ENCODE data around the gene ERBB3.
A peak's percentile ranks its signal among the peaks of the same experiment; 100 is the strongest.
"Not testable (repeated sequence)": the region's sequence is repeated elsewhere in the genome, so short reads cannot be mapped to it uniquely, and the experiment has no call there.

The ERBB3 gene

DNA sequence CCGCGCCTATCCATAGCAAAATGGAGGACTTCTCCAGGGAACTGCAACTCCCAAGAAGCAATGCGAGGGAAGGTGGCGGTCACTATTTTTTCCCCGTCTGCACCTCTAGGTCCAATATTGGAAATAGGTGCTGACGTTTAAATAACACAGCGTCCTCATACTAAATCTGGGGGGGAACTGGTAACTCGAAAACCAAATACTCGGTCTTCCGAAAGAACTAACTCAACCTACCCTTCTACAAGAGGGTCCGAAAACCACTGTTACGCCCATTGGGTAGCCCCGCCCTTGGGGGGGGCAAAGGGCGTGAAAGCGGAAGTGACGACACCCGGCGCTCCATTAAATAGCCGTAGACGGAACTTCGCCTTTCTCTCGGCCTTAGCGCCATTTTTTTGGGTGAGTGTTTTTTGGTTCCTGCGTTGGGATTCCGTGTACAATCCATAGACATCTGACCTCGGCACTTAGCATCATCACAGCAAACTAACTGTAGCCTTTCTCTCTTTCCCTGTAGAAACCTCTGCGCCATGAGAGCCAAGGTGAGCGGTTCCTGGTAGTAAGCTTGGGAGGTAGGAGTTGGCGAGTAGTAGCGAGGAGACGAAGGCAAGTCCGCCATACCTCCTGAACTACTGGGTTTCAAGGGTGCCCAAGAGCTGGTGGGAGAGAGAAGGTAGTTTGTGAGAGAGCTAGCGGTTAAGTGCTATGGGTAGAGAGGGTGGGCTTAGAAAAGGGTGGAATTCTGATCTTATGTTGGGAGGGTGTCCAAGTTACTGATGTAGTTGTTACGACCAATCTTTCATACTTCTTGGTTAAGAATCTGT, 36.5 kb downstream of the ERBB3 start, which contains the start of gene RPL41:
RPL41 (plus strand) TSS at position 367 of the 815 bp plus-strand sequence.
- DNase-seq (ENCODE audit: low read depth): peak; percentile 89

- not testable (repeated sequence) for DNase-seq (ENCODE audit: low read depth)
Observed at GRCh38 chr12:56117082-56117706, 37.2 kb downstream of the ERBB3 start.

GRCh38 chr12:56117778-56118687, 38.1 kb downstream of the ERBB3 start, which contains the start of gene ZC3H10:
ZC3H10 (plus strand) TSS chr12:56118266; CDS start chr12:56120563, 2,297 bp downstream.
- peak; percentile 100 for DNase-seq (ENCODE audit: low read depth)

GRCh38 chr12:56118688-56119357, 38.9 kb downstream of the ERBB3 start:
- no peak for DNase-seq (ENCODE audit: low read depth)

- DNase-seq (ENCODE audit: low read depth): peak; percentile 92
Observed at GRCh38 chr12:56119361-56119796, 39.4 kb downstream of the ERBB3 start.

DNA sequence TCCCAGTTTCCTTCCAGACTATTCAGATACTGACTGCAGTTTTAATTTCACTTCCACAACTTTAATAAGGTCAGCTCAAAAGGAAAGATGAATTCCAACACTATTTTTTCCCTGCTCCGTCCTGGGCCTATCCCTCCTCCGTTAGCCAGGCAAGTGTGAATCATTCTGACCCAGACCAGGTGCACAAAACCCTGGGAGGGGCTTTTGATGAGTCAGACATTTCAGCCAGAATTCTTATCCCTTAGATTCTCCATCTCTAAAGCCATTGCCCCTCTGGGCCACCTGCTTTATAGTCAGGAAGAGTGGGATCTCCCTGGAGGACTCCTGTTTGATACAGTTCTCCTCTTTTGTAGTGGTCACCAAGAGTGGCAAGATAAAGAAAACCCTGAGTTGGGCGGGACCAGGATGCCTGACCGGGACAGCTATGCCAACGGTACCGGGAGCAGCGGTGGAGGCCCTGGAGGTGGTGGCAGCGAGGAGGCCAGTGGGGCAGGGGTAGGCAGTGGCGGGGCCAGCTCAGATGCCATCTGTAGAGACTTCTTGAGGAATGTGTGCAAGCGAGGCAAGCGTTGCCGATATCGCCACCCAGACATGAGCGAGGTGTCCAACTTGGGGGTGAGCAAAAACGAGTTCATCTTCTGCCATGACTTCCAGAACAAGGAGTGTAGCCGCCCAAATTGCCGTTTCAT, 40.3 kb downstream of the ERBB3 start:
- DNase-seq (ENCODE audit: low read depth): no peak

DNA sequence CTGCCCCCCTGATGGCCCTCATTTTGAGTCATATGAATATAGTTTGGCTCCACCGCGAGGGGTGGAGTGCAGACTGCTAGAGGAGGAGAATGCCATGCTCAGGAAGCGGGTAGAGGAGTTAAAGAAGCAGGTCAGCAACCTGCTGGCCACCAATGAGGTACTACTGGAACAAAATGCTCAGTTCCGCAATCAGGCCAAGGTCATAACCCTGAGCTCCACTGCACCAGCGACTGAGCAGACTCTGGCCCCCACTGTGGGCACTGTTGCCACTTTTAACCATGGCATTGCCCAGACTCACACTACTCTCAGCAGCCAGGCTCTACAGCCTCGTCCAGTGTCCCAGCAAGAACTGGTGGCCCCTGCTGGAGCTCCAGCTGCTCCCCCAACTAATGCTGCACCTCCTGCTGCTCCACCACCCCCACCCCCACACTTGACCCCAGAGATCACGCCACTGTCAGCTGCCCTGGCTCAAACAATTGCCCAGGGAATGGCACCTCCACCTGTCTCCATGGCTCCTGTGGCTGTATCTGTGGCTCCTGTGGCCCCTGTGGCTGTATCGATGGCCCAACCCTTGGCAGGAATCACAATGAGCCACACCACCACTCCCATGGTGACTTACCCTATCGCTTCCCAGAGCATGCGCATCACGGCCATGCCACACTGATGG, 41.4 kb downstream of the ERBB3 start:
- no peak for DNase-seq (ENCODE audit: low read depth)

DNA sequence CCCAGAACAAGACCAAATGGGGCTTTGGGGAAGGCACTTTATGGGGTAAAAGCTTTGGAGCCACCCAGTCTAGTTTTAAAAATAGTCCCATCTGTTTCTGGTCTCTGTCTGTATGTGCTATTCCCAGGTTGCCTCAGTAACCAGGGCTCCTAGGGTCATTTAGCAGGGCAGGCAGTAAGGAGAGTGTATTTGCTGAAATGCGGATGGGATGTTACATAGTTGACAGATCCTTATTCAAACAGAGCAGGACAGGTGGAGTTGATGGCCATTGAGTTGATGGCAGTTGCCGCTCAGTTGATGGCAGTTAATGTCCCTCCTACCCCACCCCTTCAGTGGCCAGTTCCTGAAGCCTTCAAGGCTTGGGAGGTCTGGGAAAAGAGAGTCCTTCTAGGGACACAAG, 42.7 kb downstream of the ERBB3 start:
- peak; percentile 22 for DNase-seq (ENCODE audit: low read depth)

GRCh38 chr12:56124133-56124532, 44.2 kb downstream of the ERBB3 start:
- no peak for DNase-seq (ENCODE audit: low read depth)

- no peak for DNase-seq (ENCODE audit: low read depth)
Observed at GRCh38 chr12:56126732-56127239, 46.8 kb downstream of the ERBB3 start.

DNA sequence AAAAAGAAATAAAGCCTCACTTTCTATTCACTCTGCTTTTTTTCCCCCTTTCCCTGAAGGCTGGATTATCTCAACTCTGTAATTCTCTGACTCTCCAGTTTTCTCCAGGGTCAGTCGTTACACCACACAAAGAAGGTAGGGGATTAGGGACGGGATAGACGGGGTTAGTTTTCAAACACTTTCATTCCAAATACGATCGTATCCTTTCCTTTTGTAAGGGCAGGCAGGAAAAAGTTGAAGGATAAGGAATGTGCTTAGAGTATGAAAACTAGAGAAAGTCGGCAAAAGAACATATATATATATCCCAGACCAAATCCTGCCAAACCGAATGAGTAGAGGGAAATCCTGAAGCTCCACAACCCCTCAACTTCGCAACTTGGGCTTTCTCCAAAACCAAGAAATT, 47.5 kb downstream of the ERBB3 start:
- DNase-seq (ENCODE audit: low read depth): no peak

DNA sequence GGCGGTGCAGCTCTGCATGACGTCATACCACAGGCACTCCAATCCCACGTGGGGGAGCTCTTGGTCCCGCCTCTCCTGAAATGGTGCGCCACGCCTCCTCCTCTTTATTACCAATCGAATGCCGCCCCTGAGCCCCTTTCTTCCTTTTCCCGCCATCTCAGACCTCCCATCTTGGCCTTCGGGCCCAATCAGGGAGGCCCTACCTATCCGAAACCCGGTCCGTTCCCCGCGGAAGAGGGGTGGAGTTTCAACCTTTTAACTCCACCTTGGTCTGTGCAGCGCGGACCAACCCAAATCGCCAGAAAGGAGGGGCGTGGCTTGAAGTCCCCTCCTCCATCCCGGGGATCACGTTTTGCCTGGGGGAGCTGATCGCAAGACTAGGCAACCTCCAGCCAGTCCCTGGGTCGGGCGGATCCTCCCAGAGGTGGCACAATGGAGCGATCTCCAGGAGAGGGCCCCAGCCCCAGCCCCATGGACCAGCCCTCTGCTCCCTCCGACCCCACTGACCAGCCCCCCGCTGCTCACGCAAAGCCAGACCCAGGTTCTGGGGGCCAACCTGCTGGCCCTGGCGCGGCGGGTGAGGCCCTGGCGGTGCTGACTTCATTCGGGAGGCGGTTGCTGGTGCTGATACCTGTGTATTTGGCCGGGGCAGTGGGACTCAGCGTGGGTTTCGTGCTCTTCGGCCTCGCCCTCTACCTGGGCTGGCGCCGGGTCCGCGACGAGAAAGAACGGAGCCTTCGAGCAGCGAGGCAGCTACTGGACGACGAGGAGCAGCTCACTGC, 48.1 kb downstream of the ERBB3 start, which contains the start of gene ESYT1:
ESYT1 (plus strand) TSS at position 380 of the 782 bp plus-strand sequence; CDS start at position 433, 53 bp downstream.
- DNase-seq (ENCODE audit: low read depth): peak; percentile 100

GRCh38 chr12:56128670-56129205, 48.8 kb downstream of the ERBB3 start:
- DNase-seq (ENCODE audit: low read depth): no peak

GRCh38 chr12:56129206-56129941, 49.4 kb downstream of the ERBB3 start:
- peak; percentile 33 for DNase-seq (ENCODE audit: low read depth)

- no peak for DNase-seq (ENCODE audit: low read depth)
Observed at GRCh38 chr12:56129942-56130495, 50.1 kb downstream of the ERBB3 start.

GRCh38 chr12:56130876-56131275, 50.9 kb downstream of the ERBB3 start:
- no peak for DNase-seq (ENCODE audit: low read depth)

DNA sequence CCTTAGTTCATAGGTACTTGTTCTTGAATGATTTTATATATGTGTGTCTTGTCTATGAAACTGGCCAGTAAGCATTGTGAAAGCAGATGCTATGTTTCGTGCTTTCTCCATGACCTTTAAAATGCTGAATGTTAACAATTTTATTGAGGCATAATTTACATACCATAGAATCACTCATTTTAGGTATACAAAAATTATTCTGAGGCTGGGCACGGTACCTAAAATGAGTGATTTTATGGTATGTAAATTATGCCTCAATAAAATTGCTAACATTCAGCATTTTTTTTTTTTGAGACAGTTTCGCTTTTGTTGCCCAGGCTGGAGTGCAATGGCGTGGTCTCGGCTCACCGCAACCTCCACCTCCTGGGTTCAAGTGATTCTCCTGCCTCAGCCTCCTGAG, 54.9 kb downstream of the ERBB3 start:
- no peak for DNase-seq (ENCODE audit: low read depth)

Data from fibroblast of gingiva (primary cell).